Ovary (tissue), 9 donors: Measurements from ENCODE around the gene MKRN2OS. TPM values are rescaled to one million over a fixed set of nuclear protein-coding genes. Genes with fewer than 3 reads are reported as not detected.
A peak's percentile ranks its signal among the peaks of the same experiment; 100 is the strongest.

Source experiments
- DNase-seq, 5 donors: peaks; one replicate each; pipeline ENCODE4 v3.0.0-alpha.2; 2019 to 2020
- H3K27ac ChIP-seq, 2 donors: fragments of 200-600 bp; one replicate each; pipeline versions ENCODE4 v1.5.1 to v1.8.0; 2019 to 2022
- H3K27me3 ChIP-seq: fragments of 200-600 bp; one replicate; pipeline ENCODE4 v1.8.0; 2022
- H3K36me3 ChIP-seq: fragments of 200-600 bp; sonication (generic); one replicate; pipeline ENCODE4 v1.5.1; 2019
- H3K4me1 ChIP-seq: one replicate; pipeline ENCODE4 v1.8.1; 2013; ENCODE audit warnings: mild to moderate bottlenecking, moderate library complexity; ENCODE audit not compliant: insufficient read depth
- H3K4me3 ChIP-seq: fragments of 200-600 bp; sonication (generic); one replicate; pipeline ENCODE4 v1.5.1; 2017
- H3K9me3 ChIP-seq, 2 donors: fragments of 200-600 bp in 1 of 2; sonication (generic) in 1 of 2; one replicate each; pipeline versions ENCODE4 v1.5.1 to v1.8.1; 2013 to 2019; ENCODE audit warnings: mild to moderate bottlenecking in 1 of 2, moderate library complexity in 1 of 2
- CTCF ChIP-seq, 3 donors: fragments of 450-650 bp in 2 of 3; fragments of 200-600 bp in 1 of 3; IDR thresholded peaks; one replicate each; pipeline versions ENCODE4 v1.5.1 to v1.8.0; 2016 to 2022; ENCODE audit warnings: antibody characterized with exemption in 3 of 3, mild to moderate bottlenecking in 1 of 3
- EP300 ChIP-seq: sonication (generic); formaldehyde crosslinking; IDR thresholded peaks from one replicate; pipeline ENCODE4 v1.6.1; 2017; ENCODE audit warnings: antibody characterized with exemption
- POLR2A ChIP-seq: fragments of 450-650 bp; IDR thresholded peaks from one replicate; pipeline ENCODE4 v1.6.1; 2017; ENCODE audit warnings: antibody characterized with exemption, mild to moderate bottlenecking, moderate library complexity
- WGBS, 3 donors: extraction: QIAGEN DNeasy Blood & Tissue Kit in 1 of 3; methylation state at CpG; one replicate each; pipeline versions ENCODE4 v1.1.5 to v1.1.7; 2013 to 2017; 5-methylcytosine and 5-hydroxymethylcytosine counted together
- intact Hi-C, 4 donors: fragments of 100-400 bp; cut with DNase I; formaldehyde crosslinking; loops; one replicate each; pipeline versions ENCODE4 v1.11.0 to v1.15.1; 2022 to 2023
- polyA plus RNA-seq, 2 donors: library from polyadenylated mRNA; stranded (reverse); fragments of 200-250 nt in 1 of 2; fragments of 350-450 nt in 1 of 2; fragmentation: Illumina TruSeq in 1 of 2; extraction: RNeasy Lipid Tissue Mini Kit (QIAGEN cat#74804) in 1 of 2; gene quantifications; one replicate each; pipeline ENCODE4 v1.2.3, GENCODE V29; 2013 to 2014
- total RNA-seq, 7 donors: library from RNA; depleted of rRNA in 2 of 7; stranded (reverse); fragments of >200 nt in 2 of 7; fragmentation: NEBNext Ultra II Directional in 3 of 7; extraction: Animal tissue kit (Norgen Biotek cat#: 25700) in 3 of 7; gene quantifications; one replicate each; pipeline versions ENCODE4 v1.1.0 to v1.2.4, GENCODE V29; 2016 to 2023
- donor health status: DM: no; HTN: no; CAD: no; lungs with moderate emphysema.
- donor health status: DM: no; HTN: no; CAD: no.
- donor health status: Bipolar disorder and iron deficiency.
- donor health status: DM: yes; HTN: yes; CAD: no.
- donor health status: DM: no; HTN: no; CAD: no.
- donor health status: DM: yes; HTN: yes; CAD: no.

The MKRN2OS gene
- total and polyA plus RNA-seq, 9 donors, result 0.27 to 1.1 TPM; not detected in 7

GRCh38 chr3:12506201-12506709, 39.0 kb downstream of the MKRN2OS start:
- 90 to 92% (median 91%) methylated on average over 5 of the region's 5 CpGs for WGBS, 3 donors
- no peak for DNase-seq

GRCh38 chr3:12503126-12503957, 42.0 kb downstream of the MKRN2OS start:
- TF ChIP-seq POLR2A, result no peak
- TF ChIP-seq CTCF (IDR thresholded peaks at IDR 0.05), result no peak
- TF ChIP-seq EP300, result no peak
- intact Hi-C loops, result no loop called here
- Histone ChIP-seq H3K27me3 (no peaks in the 10 kb centered on the region), H3K9me3 (no peaks in the 10 kb centered on the region), H3K36me3 (no peaks in the 10 kb centered on the region), H3K27ac (no peak overlapping the region), H3K4me3 (no peak overlapping the region), H3K4me1 (peaks cover 9% of the 10 kb centered on the region)
- 92 to 93% (median 92%) methylated on average over 18 of the region's 18 CpGs for WGBS, 3 donors
- no peak for DNase-seq

More at GRCh38 chr3:12506201-12506709, 39.0 kb downstream of the MKRN2OS start:
- Histone ChIP-seq H3K4me1 (peaks cover 17% of the 10 kb centered on the region), H3K36me3 (no peaks in the 10 kb centered on the region), H3K4me3 (no peak overlapping the region), H3K27me3 (no peaks in the 10 kb centered on the region), H3K9me3 (no peaks in the 10 kb centered on the region), H3K27ac (no peak overlapping the region)
- TF ChIP-seq CTCF (IDR thresholded peaks at IDR 0.05), result no peak
- no peak for TF ChIP-seq POLR2A
- TF ChIP-seq EP300, result no peak
- intact Hi-C loops, result no loop called here

- Histone ChIP-seq H3K27ac (no peak overlapping the region), H3K4me1 (peaks cover 2% of the 10 kb centered on the region), H3K4me3 (no peak overlapping the region), H3K36me3 (no peaks in the 10 kb centered on the region), H3K27me3 (no peaks in the 10 kb centered on the region), H3K9me3 (no peaks in the 10 kb centered on the region)
- intact Hi-C loops, result no loop called here
- peak in 1 of 5 donors; percentile 30 for DNase-seq
- TF ChIP-seq POLR2A (no peak), EP300 (no peak), CTCF (IDR thresholded peaks at IDR 0.05) (no peak)
- WGBS, 3 donors, result 60 to 64% (median 64%) methylated on average over 7 of the region's 7 CpGs
These were observed 43.8 kb downstream of the MKRN2OS start for GRCh38 chr3:12501360-12502020.

GRCh38 chr3:12499474-12499873, 45.8 kb downstream of the MKRN2OS start:
- Histone ChIP-seq H3K4me3 (no peak overlapping the region), H3K4me1 (peaks cover 2% of the 10 kb centered on the region), H3K36me3 (no peaks in the 10 kb centered on the region), H3K9me3 (no peaks in the 10 kb centered on the region), H3K27ac (no peak overlapping the region), H3K27me3 (no peaks in the 10 kb centered on the region)
- intact Hi-C loops, result loop anchor here in 1 of 4 donors (10.0 kb wide), 1 partner anchor 215 kb away; no protein-coding TSS in a partner anchor
- TF ChIP-seq POLR2A (no peak), CTCF (IDR thresholded peaks at IDR 0.05) (no peak), EP300 (no peak)
- no peak for DNase-seq
- WGBS, 3 donors, result 91 to 94% (median 92%) methylated on average over 5 of the region's 5 CpGs
